Measurements from ENCODE around the gene RSPO1. TPM values are rescaled to one million over a fixed set of nuclear protein-coding genes. Genes with fewer than 3 reads are reported as not detected.

RSPO1 gene
- total RNA-seq, 2 experiments from 2014 or later: not detected

- Histone ChIP-seq H3K79me2 (ENCODE audit: insufficient read depth, low read depth, low read length) (no peaks in the 10 kb centered on the region), H3K36me3 (ENCODE audit: insufficient read depth, low read length) (no peaks in the 10 kb centered on the region), H4K20me1 (ENCODE audit: insufficient read depth, low read length) (no peaks in the 10 kb centered on the region), H3K4me2 (ENCODE audit: low read length) (no peak overlapping the region), H3K4me1 (ENCODE audit: insufficient read depth, low read length, poor library complexity, severe bottlenecking) (peaks cover 15% of the 10 kb centered on the region), H3K9me2 (ENCODE audit: insufficient read depth, low read length) (no peaks in the 10 kb centered on the region), H3K9me3 (ENCODE audit: low read length) (no peaks in the 10 kb centered on the region), H2AFZ (ENCODE audit: low read length) (no peak overlapping the region), H3K4me3 (ENCODE audit: low read depth, low read length, poor library complexity, severe bottlenecking) (no peak overlapping the region), H3K27ac (ENCODE audit: low read depth, low read length, poor library complexity, severe bottlenecking) (no peak overlapping the region)
- CTCF ChIA-PET (ENCODE audit: unreplicated experiment): interaction anchor here (0.9 kb wide), 1 partner anchor 16 kb away, joined by 4 read pairs; no protein-coding TSS in a partner anchor
- POLR2A ChIA-PET: interaction anchor here (0.9 to 4.1 kb wide), 2 partner anchors 13 to 21 kb away, joined by 4 to 20 read pairs; no protein-coding TSS in a partner anchor
- BruUV-seq (replicated peaks): no TSS peak
- TF ChIP-seq EZH2phosphoT487 (IDR thresholded peaks at IDR 0.05; ENCODE audit: borderline replicate concordance, low read depth, low read length) (no peak), CTCF (conservative IDR thresholded peaks at IDR 0.05; ENCODE audit: low read length) (no peak)
- DNase-seq (ENCODE audit: low spot score): no peak
- intact Hi-C loops (cut with micrococcal nuclease; ENCODE audit: unreplicated experiment): no loop called here
These were observed 26.7 kb upstream of the RSPO1 start for GRCh38 chr1:37661401-37661800.

- no TSS peak for BruUV-seq (replicated peaks)
- CTCF ChIA-PET (ENCODE audit: unreplicated experiment): no interaction called here
These were observed 26.0 kb upstream of the RSPO1 start for GRCh38 chr1:37660664-37661063.

More at GRCh38 chr1:37660664-37661063, 26.0 kb upstream of the RSPO1 start:
- Histone ChIP-seq H4K20me1 (ENCODE audit: insufficient read depth, low read length) (no peaks in the 10 kb centered on the region), H3K9me2 (ENCODE audit: insufficient read depth, low read length) (no peaks in the 10 kb centered on the region), H3K4me3 (ENCODE audit: low read depth, low read length, poor library complexity, severe bottlenecking) (no peak overlapping the region), H3K9me3 (ENCODE audit: low read length) (no peaks in the 10 kb centered on the region), H3K4me1 (ENCODE audit: insufficient read depth, low read length, poor library complexity, severe bottlenecking) (peaks cover 15% of the 10 kb centered on the region), H3K27ac (ENCODE audit: low read depth, low read length, poor library complexity, severe bottlenecking) (no peak overlapping the region), H3K36me3 (ENCODE audit: insufficient read depth, low read length) (no peaks in the 10 kb centered on the region), H2AFZ (ENCODE audit: low read length) (no peak overlapping the region), H3K79me2 (ENCODE audit: insufficient read depth, low read depth, low read length) (no peaks in the 10 kb centered on the region), H3K4me2 (ENCODE audit: low read length) (no peak overlapping the region)
- intact Hi-C loops (cut with micrococcal nuclease; ENCODE audit: unreplicated experiment): no loop called here
- POLR2A ChIA-PET: no interaction called here
- no peak for TF ChIP-seq CTCF (conservative IDR thresholded peaks at IDR 0.05; ENCODE audit: low read length)
- no peak for TF ChIP-seq EZH2phosphoT487 (IDR thresholded peaks at IDR 0.05; ENCODE audit: borderline replicate concordance, low read depth, low read length)
- no peak for DNase-seq (ENCODE audit: low spot score)

Data from OCI-LY7 (cell line).